NK-92 (cell line): Measurements from ENCODE around the gene KLC1.

Source experiments
- DNase-seq: peaks from one replicate; lab custom pipeline; 2025; ENCODE audit not compliant: unreplicated experiment; lab: John Stamatoyannopoulos, UW

KLC1 gene

GRCh38 chr14:103733651-103734050 is 104.6 kb downstream of the KLC1 start:
- no peak for DNase-seq

- no peak for DNase-seq
Observed at GRCh38 chr14:103734081-103734888, 105.3 kb downstream of the KLC1 start.

- DNase-seq, result no peak
Observed at GRCh38 chr14:103735022-103735421, 106.0 kb downstream of the KLC1 start.

GRCh38 chr14:103735439-103735814 is 106.4 kb downstream of the KLC1 start:
- no peak for DNase-seq

- DNase-seq, result no peak
Observed at GRCh38 chr14:103735815-103736545, 107.0 kb downstream of the KLC1 start.

GRCh38 chr14:103736546-103737431 is 107.8 kb downstream of the KLC1 start:
- DNase-seq, result no peak

- no peak for DNase-seq
Observed at GRCh38 chr14:103737432-103738045, 108.5 kb downstream of the KLC1 start.

GRCh38 chr14:103738166-103738565 is 109.2 kb downstream of the KLC1 start:
- no peak for DNase-seq

- DNase-seq, result no peak
Observed at GRCh38 chr14:103738701-103739451, 109.9 kb downstream of the KLC1 start.

- DNase-seq, result no peak
Observed at GRCh38 chr14:103739466-103739792, 110.4 kb downstream of the KLC1 start.

GRCh38 chr14:103739793-103740501 is 110.9 kb downstream of the KLC1 start:
- DNase-seq, result no peak

GRCh38 chr14:103740991-103741689 is 112.1 kb downstream of the KLC1 start:
- DNase-seq, result no peak

GRCh38 chr14:103741876-103742275 is 112.9 kb downstream of the KLC1 start:
- no peak for DNase-seq

- no peak for DNase-seq
Observed at GRCh38 chr14:103742499-103743255, 113.7 kb downstream of the KLC1 start.

GRCh38 chr14:103743691-103744090 is 114.7 kb downstream of the KLC1 start:
- no peak for DNase-seq

- DNase-seq, result no peak
Observed at GRCh38 chr14:103744621-103745395, 115.8 kb downstream of the KLC1 start.

- no peak for DNase-seq
Observed at GRCh38 chr14:103745424-103745823, 116.4 kb downstream of the KLC1 start.

GRCh38 chr14:103746701-103747100 is 117.7 kb downstream of the KLC1 start:
- DNase-seq, result no peak
